ENCODE measurements around the gene GPR18. TPM values are rescaled to one million over a fixed set of nuclear protein-coding genes. Genes with fewer than 3 reads are reported as not detected.

Gene GPR18
- total and polyA plus RNA-seq, 2 of the 13 experiments (the other 11 are each of a cell fraction or from before 2014, with no cell fraction given) = not detected

GRCh38 chr13:99264051-99264450 lies 5.9 kb upstream of the GPR18 start (continued):
- TF ChIP-seq SP4 (CRISPR knock-in tag; IDR thresholded peaks at IDR 0.05) (no peak), SNAPC5 (CRISPR knock-in tag; IDR thresholded peaks at IDR 0.05; ENCODE audit: borderline replicate concordance) (no peak), STAG1 (CRISPR knock-in tag; IDR thresholded peaks at IDR 0.05) (no peak)

- TF ChIP-seq GLMP (CRISPR knock-in tag; IDR thresholded peaks at IDR 0.05; ENCODE audit: borderline replicate concordance) (no peak), ZNF800 (CRISPR knock-in tag; IDR thresholded peaks at IDR 0.05) (no peak), ZNF788 (CRISPR knock-in tag; IDR thresholded peaks at IDR 0.05; ENCODE audit: borderline replicate concordance) (no peak), HOMEZ (CRISPR knock-in tag; IDR thresholded peaks at IDR 0.05; ENCODE audit: low read depth) (no peak), TEAD2 (CRISPR knock-in tag; IDR thresholded peaks at IDR 0.05) (no peak), ZSCAN31 (CRISPR knock-in tag; IDR thresholded peaks at IDR 0.05; ENCODE audit: low read depth) (no peak)
Observed at GRCh38 chr13:99263126-99263785, 5.1 kb upstream of the GPR18 start.

More at GRCh38 chr13:99263126-99263785, 5.1 kb upstream of the GPR18 start:
- H3K27me3 ChIP-seq (ENCODE audit: control insufficient read depth in 1 of 2, insufficient read depth in 2 of 2, low read length in 2 of 2) = no peaks in the 10 kb centered on the region
- no peak for DNase-seq (ENCODE audit: low spot score)
- H3K9ac ChIP-seq (ENCODE audit: insufficient read depth, low read depth, low read length) = no peak overlapping the region
- H3K4me1 ChIP-seq (ENCODE audit: insufficient read depth, low read length) = peaks cover 30% of the 10 kb centered on the region
- no peak for FAIRE-seq
- no TSS peak for BruUV-seq (replicated peaks)
- in situ Hi-C loops (cut with HindIII; ENCODE audit: extremely low pct_ligation_motif_present, low pct_unique_long_range_greater_than_20kb) = loop anchor here (5.0 to 10.0 kb wide), 2 partner anchors 86 to 172 kb away; no protein-coding TSS in a partner anchor
- no peak overlapping the region for H3K4me2 ChIP-seq (ENCODE audit: low read depth, low read length)
- H4K20me1 ChIP-seq (ENCODE audit: insufficient read depth, low read length) = peaks cover 8% of the 10 kb centered on the region; the same call in 1 of the 2 replicates
- no peak for ATAC-seq
- H3K79me2 ChIP-seq (ENCODE audit: insufficient read depth, low read length) = no peaks in the 10 kb centered on the region
- H3K9me3 ChIP-seq (ENCODE audit: low read length) = no peaks in the 10 kb centered on the region
- POLR2A ChIA-PET = no interaction called here
- intact Hi-C loops (cut with micrococcal nuclease; ENCODE audit: unreplicated experiment) = no loop called here
- H3K4me3 ChIP-seq (replicated peaks in 1 of 3; ENCODE audit: insufficient read depth in 1 of 3, low read depth in 2 of 3, low read length in 3 of 3) = no peak overlapping the region
- H3K27ac ChIP-seq (ENCODE audit: extremely low read length, insufficient read depth, low read length) = no peak overlapping the region
- CTCF ChIA-PET (ENCODE audit: low intra/inter-chr PET ratio, low total read pairs) = interaction anchor here (0.9 kb wide), 1 partner anchor 87 kb away, joined by 3 read pairs; no protein-coding TSS in a partner anchor
- H2AFZ ChIP-seq (ENCODE audit: low read length) = no peak overlapping the region
- peaks cover 1 to 9% of the 10 kb centered on the region in 2 experiments; a peak in 3 of 5 replicates for H3K36me3 ChIP-seq (replicated peaks in 1 of 2; ENCODE audit: control insufficient read depth in 1 of 2, insufficient read depth in 2 of 2, low read length in 2 of 2)
- 97% methylated on average over 7 of the region's 7 CpGs for WGBS (ENCODE audit: low lambda C conversion rate)
